DOHH2 (cell line): ENCODE data around the gene RBM38.

ENCODE experiments used
- EZH2phosphoT487 ChIP-seq: fragments of 200-600 bp; sonication (generic); IDR thresholded peaks from 2 replicates; pipeline ENCODE4 v1.6.1; 2017; ENCODE audit warnings: borderline replicate concordance, mild to moderate bottlenecking, antibody characterized with exemption, low read length, moderate library complexity, mixed read lengths
- TF ChIP-seq, protein P1 (sequence below): fragments of 200-600 bp; sonication (generic); IDR thresholded peaks from one replicate; pipeline ENCODE4 v1.5.1; 2014; ENCODE audit warnings: antibody characterized with exemption, mild to moderate bottlenecking, low read depth, low read length; ENCODE audit not compliant: poor library complexity, severe bottlenecking

DNA sequence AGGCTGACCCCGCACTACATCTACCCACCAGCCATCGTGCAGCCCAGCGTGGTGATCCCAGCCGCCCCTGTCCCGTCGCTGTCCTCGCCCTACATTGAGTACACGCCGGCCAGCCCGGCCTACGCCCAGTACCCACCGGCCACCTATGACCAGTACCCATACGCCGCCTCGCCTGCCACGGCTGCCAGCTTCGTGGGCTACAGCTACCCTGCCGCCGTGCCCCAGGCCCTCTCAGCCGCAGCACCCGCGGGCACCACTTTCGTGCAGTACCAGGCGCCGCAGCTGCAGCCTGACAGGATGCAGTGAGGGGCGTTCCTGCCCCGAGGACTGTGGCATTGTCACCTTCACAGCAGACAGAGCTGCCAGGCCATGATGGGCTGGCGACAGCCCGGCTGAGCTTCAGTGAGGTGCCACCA, 16.4 kb downstream of the RBM38 start:
- TF ChIP-seq, protein P1, sequence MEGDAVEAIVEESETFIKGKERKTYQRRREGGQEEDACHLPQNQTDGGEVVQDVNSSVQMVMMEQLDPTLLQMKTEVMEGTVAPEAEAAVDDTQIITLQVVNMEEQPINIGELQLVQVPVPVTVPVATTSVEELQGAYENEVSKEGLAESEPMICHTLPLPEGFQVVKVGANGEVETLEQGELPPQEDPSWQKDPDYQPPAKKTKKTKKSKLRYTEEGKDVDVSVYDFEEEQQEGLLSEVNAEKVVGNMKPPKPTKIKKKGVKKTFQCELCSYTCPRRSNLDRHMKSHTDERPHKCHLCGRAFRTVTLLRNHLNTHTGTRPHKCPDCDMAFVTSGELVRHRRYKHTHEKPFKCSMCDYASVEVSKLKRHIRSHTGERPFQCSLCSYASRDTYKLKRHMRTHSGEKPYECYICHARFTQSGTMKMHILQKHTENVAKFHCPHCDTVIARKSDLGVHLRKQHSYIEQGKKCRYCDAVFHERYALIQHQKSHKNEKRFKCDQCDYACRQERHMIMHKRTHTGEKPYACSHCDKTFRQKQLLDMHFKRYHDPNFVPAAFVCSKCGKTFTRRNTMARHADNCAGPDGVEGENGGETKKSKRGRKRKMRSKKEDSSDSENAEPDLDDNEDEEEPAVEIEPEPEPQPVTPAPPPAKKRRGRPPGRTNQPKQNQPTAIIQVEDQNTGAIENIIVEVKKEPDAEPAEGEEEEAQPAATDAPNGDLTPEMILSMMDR = no peak
- TF ChIP-seq EZH2phosphoT487 = no peak
